Measurements from ENCODE around the gene ARHGAP26.

ARHGAP26 gene

DNA sequence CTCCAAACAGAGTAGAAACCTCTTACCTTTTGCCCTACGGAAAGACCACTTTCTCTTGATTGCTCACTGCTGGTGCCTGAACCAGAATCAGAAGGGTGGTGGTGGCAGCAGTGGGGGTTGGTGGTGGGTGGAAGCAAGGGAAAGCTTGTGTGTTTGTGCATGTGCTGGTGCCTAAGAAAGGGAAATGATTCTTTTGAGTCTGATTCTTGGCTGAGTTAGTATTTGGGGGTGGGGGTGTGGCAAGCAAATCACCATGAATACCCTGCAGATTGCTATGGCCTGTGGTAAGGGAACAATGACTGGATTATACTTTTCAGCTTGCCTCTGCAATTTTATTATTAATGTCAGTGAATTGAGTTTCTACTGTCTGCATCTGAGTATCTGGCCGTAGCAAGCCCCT is 106.6 kb downstream of the ARHGAP26 start:
- TF ChIP-seq, protein P1, sequence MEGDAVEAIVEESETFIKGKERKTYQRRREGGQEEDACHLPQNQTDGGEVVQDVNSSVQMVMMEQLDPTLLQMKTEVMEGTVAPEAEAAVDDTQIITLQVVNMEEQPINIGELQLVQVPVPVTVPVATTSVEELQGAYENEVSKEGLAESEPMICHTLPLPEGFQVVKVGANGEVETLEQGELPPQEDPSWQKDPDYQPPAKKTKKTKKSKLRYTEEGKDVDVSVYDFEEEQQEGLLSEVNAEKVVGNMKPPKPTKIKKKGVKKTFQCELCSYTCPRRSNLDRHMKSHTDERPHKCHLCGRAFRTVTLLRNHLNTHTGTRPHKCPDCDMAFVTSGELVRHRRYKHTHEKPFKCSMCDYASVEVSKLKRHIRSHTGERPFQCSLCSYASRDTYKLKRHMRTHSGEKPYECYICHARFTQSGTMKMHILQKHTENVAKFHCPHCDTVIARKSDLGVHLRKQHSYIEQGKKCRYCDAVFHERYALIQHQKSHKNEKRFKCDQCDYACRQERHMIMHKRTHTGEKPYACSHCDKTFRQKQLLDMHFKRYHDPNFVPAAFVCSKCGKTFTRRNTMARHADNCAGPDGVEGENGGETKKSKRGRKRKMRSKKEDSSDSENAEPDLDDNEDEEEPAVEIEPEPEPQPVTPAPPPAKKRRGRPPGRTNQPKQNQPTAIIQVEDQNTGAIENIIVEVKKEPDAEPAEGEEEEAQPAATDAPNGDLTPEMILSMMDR (IDR thresholded peaks at IDR 0.05; ENCODE audit: extremely low read depth, insufficient read depth, missing control alignments), result no peak
- DNase-seq (ENCODE audit: low spot score), result no peak
- in situ Hi-C loops (cut with MboI; ENCODE audit: low pct_unique_long_range_greater_than_20kb, low sequenced_read_pairs, unreplicated experiment), result no loop called here

DNA sequence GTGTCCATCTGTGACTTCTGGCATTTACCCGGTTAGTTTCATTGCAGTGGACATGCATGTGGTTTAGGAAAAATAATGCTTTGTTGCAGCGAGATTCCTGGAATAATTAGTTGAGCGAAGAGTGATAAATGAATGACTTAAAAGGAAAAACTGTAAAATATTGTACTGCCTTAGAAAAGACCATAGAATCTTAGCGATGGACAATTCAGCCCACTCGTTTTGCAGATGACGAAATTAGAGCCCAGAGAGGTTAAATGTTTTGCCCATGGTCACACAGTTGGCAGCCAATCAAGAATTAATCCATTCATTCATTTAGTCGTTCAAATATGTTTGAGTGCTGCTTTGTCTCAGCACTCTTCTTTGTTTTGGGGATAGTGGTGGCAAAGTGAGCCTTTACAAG is 107.9 kb downstream of the ARHGAP26 start:
- in situ Hi-C loops (cut with MboI; ENCODE audit: low pct_unique_long_range_greater_than_20kb, low sequenced_read_pairs, unreplicated experiment), result no loop called here
- no peak for DNase-seq (ENCODE audit: low spot score)
- TF ChIP-seq, protein P1 (IDR thresholded peaks at IDR 0.05; ENCODE audit: extremely low read depth, insufficient read depth, missing control alignments), result no peak

DNA sequence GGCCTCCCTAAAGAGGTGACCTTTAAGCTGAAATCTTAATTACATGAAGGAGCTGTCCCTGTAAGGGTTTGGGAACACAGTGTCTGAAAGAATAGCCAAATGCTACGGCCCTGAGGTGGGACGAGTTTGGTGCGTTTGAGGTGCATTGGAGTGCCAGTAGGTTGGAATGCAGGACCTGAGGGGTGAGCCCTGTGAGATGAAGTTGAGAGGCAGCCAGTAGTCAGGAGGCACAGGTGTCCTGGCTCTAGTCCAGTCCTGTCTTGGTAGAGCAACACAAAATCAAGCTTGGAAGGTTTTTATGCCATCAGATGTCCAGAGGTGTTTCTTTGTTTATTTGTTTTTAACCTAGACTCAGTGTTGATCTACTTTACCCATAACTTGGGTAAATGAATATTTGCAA is 108.5 kb downstream of the ARHGAP26 start:
- in situ Hi-C loops (cut with MboI; ENCODE audit: low pct_unique_long_range_greater_than_20kb, low sequenced_read_pairs, unreplicated experiment), result no loop called here
- TF ChIP-seq, protein P1 (IDR thresholded peaks at IDR 0.05; ENCODE audit: extremely low read depth, insufficient read depth, missing control alignments), result no peak
- DNase-seq (ENCODE audit: low spot score), result no peak

DNA sequence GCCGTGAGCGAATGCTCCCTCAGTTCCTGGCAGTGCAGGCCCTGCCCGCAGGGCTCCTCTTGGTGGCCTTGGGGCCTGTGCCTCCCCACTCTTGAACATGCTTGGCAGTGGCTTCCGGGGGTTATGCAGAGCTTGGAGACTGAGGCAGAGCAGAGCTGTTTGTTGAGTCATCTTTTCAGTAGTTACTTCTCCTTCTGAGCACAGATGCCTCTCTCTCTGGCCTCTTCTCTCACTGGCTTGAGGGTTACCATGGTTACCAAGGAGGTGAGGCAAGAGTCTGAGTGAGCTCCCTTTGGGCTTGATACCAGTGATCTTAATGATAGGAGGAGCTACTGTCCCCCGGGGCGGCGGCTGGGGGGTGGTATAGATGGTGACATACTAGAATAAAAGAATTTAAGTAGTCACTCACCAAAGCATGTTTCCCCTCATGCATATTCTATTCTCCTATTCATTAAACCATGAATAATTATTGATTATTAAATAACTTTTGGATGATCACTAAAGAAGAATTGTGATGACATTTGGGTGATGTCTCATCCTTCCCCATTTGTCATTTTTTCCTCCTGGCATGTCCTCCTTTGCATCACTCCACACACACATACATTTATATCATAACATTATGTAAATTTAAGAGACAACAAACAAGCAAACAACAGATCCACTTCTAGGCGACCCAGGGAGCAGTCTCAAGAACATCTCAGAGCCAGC is 111.1 kb downstream of the ARHGAP26 start:
- DNase-seq (ENCODE audit: low spot score), result no peak
- in situ Hi-C loops (cut with MboI; ENCODE audit: low pct_unique_long_range_greater_than_20kb, low sequenced_read_pairs, unreplicated experiment), result no loop called here
- TF ChIP-seq, protein P1 (IDR thresholded peaks at IDR 0.05; ENCODE audit: extremely low read depth, insufficient read depth, missing control alignments), result no peak

DNA sequence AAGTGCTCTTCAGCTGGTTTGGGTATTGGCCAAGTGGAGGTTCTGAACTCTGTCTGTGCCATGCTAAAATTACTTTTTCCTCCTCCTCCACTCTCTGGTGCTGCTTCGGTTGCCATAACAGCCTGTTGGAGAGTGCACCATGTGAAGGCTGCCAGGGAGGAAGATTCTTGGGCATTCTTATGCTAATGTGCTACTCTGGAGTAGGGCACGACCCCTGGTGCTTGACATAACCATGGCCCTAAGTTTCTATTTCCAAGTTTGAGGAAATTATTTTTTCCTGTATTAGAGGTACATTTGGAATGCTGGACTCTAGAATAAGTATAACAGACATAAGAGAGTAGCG is 111.6 kb downstream of the ARHGAP26 start:
- TF ChIP-seq, protein P1 (IDR thresholded peaks at IDR 0.05; ENCODE audit: extremely low read depth, insufficient read depth, missing control alignments), result no peak

DNA sequence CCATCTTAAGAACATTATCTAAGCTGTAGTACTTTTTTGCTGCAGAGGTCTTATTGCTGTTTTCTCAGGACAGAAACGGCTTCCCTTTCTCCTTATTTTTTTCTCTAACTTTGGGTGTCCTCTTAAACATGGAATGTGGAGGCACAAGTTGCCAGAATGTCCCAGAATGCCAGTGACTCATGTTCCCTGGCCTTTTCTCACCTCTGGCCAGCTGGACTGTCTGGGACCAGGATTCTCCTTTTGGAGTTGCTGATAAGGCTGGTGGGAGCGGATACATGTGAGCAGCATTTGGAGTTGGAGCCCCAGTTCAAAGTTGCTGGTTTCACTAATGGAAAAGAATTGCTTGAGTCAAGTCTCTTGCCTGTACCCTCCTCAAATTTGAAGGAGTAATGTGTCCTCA is 112.8 kb downstream of the ARHGAP26 start:
- TF ChIP-seq, protein P1 (IDR thresholded peaks at IDR 0.05; ENCODE audit: extremely low read depth, insufficient read depth, missing control alignments), result no peak
- DNase-seq (ENCODE audit: low spot score), result no peak
- in situ Hi-C loops (cut with MboI; ENCODE audit: low pct_unique_long_range_greater_than_20kb, low sequenced_read_pairs, unreplicated experiment), result no loop called here

More for the DNA sequence above, 111.6 kb downstream of the ARHGAP26 start:
- DNase-seq (ENCODE audit: low spot score), result no peak
- in situ Hi-C loops (cut with MboI; ENCODE audit: low pct_unique_long_range_greater_than_20kb, low sequenced_read_pairs, unreplicated experiment), result no loop called here
